ENCODE results near the gene MYCL.

DNA sequence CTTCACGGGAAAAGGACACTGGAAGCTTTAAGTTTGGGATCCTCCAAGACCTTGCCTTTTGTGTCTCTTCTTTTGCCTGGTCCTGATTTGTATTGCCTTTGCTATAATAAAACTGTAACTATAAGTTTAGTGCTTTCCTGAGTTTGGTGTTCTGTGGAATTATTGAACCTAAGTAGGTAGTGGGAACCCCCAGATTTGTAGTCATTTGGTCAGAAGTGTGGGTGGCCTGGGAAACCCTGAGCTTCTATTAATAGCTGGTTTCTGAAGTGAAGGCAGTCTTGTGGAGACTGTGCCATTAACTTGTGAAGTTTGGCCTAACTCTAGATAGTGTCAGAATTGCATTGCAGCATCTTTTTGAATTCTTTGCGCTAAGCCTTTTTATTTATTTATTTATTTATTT, 6.8 kb upstream of the MYCL start:
- TF ChIP-seq CTCF (IDR thresholded peaks at IDR 0.05) (no peak), POLR2A (IDR thresholded peaks at IDR 0.05; ENCODE audit: low read depth) (no peak), POLR2AphosphoS5 (IDR thresholded peaks at IDR 0.05) (no peak), EP300 (IDR thresholded peaks at IDR 0.05) (no peak)

All from esophagus muscularis mucosa (tissue), 4 donors.